Testis (tissue), 2 donors: Measurements from ENCODE around the gene OR6F1.

Source experiments
- CTCF ChIP-seq, 3 experiments: fragments of 450-650 bp in 2 of 3; fragments of 200-600 bp in 1 of 3; sonication (generic) in 1 of 3; IDR thresholded peaks; one replicate each; pipeline ENCODE4 v1.5.1; 2016 to 2019; ENCODE audit warnings: antibody characterized with exemption in 3 of 3, mild to moderate bottlenecking in 2 of 3, moderate library complexity in 1 of 3
- POLR2A ChIP-seq: fragments of 450-650 bp; IDR thresholded peaks from one replicate; pipeline ENCODE4 v1.6.1; 2017; ENCODE audit warnings: antibody characterized with exemption, mild to moderate bottlenecking, moderate library complexity

- TF ChIP-seq CTCF (IDR thresholded peaks at IDR 0.05) (no peak), POLR2A (no peak)
Observed at GRCh38 chr1:247741756-247742155, 25.3 kb upstream of the OR6F1 start.
